T-helper 2 cell (primary cell): ENCODE data around the gene ANKRD52.
"Not testable (repeated sequence)": the region's sequence is repeated elsewhere in the genome, so short reads cannot be mapped to it uniquely, and the experiment has no call there.

Experiments
- DNase-seq, 5 experiments: peaks; one replicate each; pipeline versions ENCODE4 v3.0.0 to v3.0.0-alpha.2; 2012 to 2022
- total RNA-seq, 2 donors: gene quantifications; one replicate each; lab custom pipeline; 2026; lab: John Stamatoyannopoulos, UW

The ANKRD52 gene
- total RNA-seq = 36.7 to 52.7 reads per million in 2 donors

- DNase-seq = peak; percentile 66 to 86 (median 75)
These were observed at the start of gene ANKRD52 for GRCh38 chr12:56258068-56258819. ANKRD52 (minus strand) TSS chr12:56258384; CDS start chr12:56258269, 115 bp downstream.

- no peak for DNase-seq
These were observed 49.2 kb upstream of the ANKRD52 start for GRCh38 chr12:56307221-56307965.

- no peak for DNase-seq
These were observed 46.8 kb upstream of the ANKRD52 start for GRCh38 chr12:56304872-56305590.

DNA sequence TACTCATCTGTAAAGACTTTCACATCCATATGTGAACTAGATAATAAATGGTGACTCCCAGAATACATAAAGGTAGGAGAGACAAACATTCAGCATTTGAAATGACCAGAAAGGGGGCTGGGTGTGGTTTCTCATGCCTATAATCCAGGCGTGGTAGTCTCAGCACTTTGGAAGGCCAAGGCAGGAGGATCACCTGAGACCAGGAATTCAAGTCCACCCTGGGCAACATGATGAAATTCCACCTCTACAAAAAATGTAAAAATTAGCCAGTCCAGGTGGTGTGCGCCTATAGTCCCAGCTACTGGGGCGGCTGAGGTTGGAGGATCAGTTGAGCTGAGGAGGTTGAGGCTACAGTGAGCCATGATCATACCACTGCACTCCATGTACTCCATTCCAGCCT is 46.1 kb upstream of the ANKRD52 start:
- DNase-seq = no peak

DNA sequence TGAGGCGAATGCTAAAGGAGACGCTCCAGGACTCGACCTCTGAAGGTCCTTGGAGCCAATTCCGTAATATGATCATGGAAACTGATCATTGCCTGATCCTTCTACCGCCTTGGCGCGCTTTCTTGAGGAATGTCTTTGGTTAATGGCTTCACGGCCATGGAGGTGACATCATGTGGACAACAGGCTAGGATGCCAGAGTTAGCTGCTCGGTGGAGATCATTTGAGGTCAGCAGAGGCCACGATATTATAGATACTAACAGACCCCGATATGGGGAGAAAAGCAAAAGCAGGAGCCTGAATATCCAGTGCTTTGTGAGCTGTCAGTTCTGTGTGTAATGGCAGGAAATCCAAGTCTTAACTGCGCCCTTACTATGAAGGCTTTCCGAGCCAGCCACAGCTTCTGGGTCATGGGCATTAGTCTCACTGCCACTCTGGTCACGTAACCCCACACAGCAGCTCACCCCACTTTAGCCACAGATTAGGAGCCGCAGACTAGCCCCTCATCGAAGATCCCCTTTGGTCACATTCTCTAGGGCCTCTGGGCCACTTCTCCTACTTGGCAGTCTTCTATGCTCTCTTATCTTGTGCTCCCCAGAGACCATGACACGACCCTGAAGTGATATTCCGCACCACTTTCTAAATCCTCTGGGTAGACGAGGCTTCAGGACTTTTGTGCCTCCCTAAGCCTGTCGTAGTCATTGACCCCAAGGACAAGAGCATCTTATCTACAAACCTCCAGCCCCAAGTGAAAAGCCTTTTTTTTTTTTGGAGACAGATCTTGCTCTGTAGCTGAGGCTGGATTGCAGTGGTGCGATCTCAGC is 42.7 kb upstream of the ANKRD52 start:
- DNase-seq = no peak

DNA sequence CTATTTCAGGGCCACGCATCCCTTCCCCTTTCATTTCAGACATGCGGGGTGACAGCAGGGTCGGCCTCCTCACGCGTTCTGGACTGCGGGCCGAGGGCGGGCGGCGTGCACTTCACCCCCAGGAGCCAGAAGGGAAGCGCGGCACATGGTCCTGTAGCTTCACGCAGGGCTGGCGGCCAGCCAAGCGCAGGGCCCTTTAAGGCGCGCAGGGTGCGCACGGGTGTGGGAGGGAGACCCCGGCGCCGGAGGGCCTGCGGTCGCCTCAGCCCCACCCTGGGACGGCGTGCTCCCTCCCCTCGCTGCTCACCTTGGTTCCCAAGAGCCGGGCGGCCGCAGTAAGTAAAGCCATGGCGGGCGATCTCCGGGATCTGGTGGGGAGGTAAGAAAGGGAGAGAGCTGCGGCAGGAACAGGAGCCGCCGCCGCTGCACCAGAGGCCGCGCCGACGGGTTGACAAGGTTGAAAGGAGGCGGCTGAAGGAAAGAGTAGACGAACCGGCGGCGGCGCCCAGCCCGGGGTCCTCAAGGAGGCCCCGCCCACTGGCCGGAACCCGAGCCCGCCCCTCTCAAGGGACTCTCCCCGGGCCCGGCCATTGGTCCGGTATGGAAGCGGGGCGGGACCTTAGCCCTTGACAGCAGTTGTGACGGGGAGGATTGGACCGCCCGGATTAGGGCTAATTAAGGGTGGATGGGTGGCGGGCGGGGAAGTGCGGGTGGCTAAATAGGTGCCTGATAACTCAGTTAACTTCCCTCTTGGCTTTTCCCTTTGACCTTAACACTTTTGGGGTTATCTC is 41.9 kb upstream of the ANKRD52 start, which contains the start of gene CS:
CS (minus strand) TSS at position 478 of the 791 bp plus-strand sequence; CDS start at position 349, 129 bp downstream.
- DNase-seq = peak; percentile 98 to 99 (median 99)

GRCh38 chr12:56299308-56299852 is 41.2 kb upstream of the ANKRD52 start:
- DNase-seq = peak in 2 of 5 experiments; percentile 13 to 81

GRCh38 chr12:56298828-56299227 is 40.6 kb upstream of the ANKRD52 start:
- peak in 1 of 5 experiments; percentile 27 for DNase-seq

DNA sequence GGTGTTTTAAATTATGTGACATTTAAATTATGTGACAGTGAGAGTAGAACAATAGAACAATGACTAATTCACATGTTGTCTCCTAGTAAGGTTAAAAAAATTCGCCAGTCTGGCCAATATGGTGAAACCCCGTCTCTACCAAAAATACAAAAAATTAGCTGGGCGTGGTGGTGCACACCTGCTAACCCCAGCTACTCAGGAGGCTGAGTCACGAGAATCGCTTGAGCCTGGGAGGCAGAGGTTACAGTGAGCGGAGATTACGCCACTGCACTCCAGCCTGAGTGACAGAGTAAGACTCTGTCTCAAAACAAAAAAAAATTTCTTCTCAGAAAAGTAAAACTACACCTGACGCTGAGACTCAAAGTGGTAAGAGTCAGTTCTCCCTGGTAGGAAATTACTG is 39.2 kb upstream of the ANKRD52 start:
- DNase-seq = no peak

DNA sequence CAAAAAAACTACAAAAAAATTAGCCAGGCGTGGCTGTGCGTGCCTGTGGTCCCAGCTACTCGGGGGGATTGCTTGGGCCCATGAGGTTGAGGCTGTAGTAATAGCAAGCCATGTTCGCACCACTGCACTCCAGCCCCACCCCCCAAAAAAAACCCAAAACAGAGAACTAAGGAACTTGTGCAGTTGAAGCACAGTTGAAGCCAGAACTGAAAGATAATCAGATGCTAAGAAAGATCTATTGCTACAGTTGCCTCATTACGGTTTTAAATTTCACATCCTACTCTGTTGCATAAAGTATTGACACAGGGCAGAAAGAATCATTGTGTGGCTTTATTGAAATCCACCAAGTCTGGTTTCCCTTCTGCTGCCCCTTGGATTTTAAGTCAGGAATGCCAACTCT is 38.1 kb upstream of the ANKRD52 start:
- no peak for DNase-seq

GRCh38 chr12:56293795-56294194 is 35.6 kb upstream of the ANKRD52 start:
- no peak for DNase-seq

DNA sequence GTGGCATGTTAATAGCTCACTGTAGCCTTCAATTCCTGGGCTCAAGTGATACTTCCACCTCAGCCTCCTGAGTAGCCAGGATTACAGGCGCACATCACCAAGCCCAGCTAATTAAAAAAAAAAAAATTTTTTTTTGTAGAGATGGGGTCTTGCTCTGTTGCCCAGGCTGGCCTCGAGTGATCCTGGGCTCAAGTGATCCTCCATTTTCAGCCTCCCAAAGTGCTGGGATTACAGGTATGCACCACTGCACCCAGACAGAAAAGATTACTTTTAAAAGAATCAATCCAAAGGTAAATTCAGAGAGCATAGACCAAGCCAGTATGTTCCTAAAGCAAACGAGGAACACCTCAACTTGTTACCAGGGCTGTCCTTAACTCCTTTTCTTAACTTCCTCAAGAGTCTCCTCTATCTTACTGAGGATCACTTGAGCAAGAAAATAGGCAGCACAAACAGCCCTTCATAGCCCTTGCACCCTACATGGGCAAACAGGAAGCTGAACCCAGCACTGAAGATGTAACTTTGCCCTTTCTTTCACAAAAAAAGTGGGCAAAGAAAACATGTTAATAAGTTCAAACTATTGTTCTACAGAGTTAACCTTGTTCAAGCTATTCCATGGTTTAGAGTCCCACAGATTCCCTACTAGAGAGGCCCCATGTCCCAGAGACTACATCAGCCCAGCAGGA is 30.7 kb upstream of the ANKRD52 start:
- peak in 1 of 5 experiments; percentile 54 for DNase-seq

GRCh38 chr12:56286044-56286830 is 28.1 kb upstream of the ANKRD52 start:
- no peak for DNase-seq

GRCh38 chr12:56284263-56284662 is 26.1 kb upstream of the ANKRD52 start:
- DNase-seq = not testable (repeated sequence)

DNA sequence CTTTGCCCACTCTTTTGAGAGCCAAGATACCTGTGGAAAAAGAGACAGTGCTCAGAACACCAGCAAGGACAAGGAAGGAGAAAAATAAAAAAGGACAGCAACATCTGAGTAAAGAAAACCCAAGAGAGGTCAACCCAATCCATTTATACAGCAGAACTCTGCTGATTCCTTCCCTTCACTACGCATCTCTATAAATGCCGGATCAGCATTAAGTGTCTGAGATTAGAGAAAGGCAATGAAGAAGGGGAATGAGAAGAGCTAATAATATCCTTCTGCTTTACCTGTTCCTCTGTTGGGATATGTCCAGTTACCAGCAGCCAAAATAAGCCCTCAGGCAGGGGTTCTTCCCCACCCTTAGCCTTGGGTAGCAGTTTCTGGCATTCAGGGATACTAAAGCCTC is 24.4 kb upstream of the ANKRD52 start:
- DNase-seq = no peak

DNA sequence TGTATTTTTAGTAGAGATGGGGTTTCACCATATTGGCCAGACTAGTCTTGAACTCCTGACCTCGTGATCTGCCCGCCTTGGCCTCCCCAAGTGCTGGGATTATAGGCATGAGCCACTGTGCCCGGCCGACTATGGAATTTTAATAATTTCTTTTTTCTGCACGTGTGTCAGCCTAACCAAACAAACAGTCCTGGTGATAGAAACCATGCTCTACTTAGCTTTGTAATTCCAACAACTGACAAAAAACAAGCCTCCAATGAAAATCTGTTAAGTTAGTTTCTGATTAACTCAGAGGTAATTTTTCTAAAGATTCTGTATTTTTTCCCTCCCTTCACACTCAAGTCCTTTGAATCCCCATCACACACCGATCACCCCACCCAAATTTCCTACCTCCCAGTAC is 23.8 kb upstream of the ANKRD52 start:
- no peak for DNase-seq

GRCh38 chr12:56280849-56281248 is 22.7 kb upstream of the ANKRD52 start:
- DNase-seq = no peak

- DNase-seq = no peak
These were observed 20.7 kb upstream of the ANKRD52 start for GRCh38 chr12:56278905-56279304.

- no peak for DNase-seq
These were observed 16.1 kb upstream of the ANKRD52 start for GRCh38 chr12:56274299-56274698.

- not testable (repeated sequence) for DNase-seq
These were observed 14.3 kb upstream of the ANKRD52 start for GRCh38 chr12:56272468-56272867.
